ENCODE results near the gene CSDE1. TPM values are rescaled to one million over a fixed set of nuclear protein-coding genes. Genes with fewer than 3 reads are reported as not detected.

CSDE1 gene
- total and polyA plus RNA-seq, 2 donors (not counting 3 experiments of a cell fraction or from before 2014, with no cell fraction given), result 129 to 492 TPM

DNA sequence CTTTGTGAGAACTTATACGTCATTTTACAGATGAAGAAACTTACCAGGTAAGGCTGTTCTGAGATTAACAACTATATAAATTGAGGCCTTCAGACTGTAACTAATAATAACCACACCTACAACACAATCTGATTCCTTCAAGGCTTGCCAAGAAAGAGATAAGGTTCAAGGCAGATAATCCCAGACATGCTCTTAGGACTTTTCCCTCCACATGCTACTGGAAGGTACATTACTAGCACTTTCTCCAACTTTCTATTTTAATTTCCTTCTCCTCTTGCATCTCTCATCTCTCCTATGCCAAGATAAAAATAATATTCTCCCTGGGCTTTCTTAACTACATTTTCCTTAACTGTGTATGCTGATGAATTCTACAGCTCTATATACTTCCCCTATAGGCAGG lies 22.3 kb downstream of the CSDE1 start:
- no peaks in the 10 kb centered on the region for H3K9me3 ChIP-seq (replicated peaks; ENCODE audit: control insufficient read depth, insufficient read depth, low read length)
- TF ChIP-seq JUN (IDR thresholded peaks at IDR 0.05; ENCODE audit: borderline replicate concordance, insufficient read depth, insufficient read length, low read depth) (no peak), MYC (IDR thresholded peaks at IDR 0.05; ENCODE audit: low read depth, low read length) (no peak), EZH2 (IDR thresholded peaks at IDR 0.05; ENCODE audit: borderline replicate concordance, low read depth, low read length, severe bottlenecking) (no peak), POLR2A (IDR thresholded peaks at IDR 0.05; ENCODE audit: low read depth, low read length) (no peak), FOS (IDR thresholded peaks at IDR 0.05; ENCODE audit: borderline replicate concordance, insufficient read depth, low read length) (no peak), CTCF (IDR thresholded peaks at IDR 0.05; ENCODE audit: extremely low read depth in 1 of 2, insufficient read depth in 1 of 2, low read depth in 1 of 2, low read length in 2 of 2) (no peak), GATA2 (IDR thresholded peaks at IDR 0.05; ENCODE audit: insufficient read depth, insufficient read length, low read depth, low read length) (no peak)
- peaks cover 25 to 64% of the 10 kb centered on the region in 2 experiments for H3K36me3 ChIP-seq (ENCODE audit: control insufficient read depth in 2 of 2, extremely low read depth in 1 of 2, insufficient read depth in 2 of 2, low read length in 2 of 2)
- H4K20me1 ChIP-seq (replicated peaks; ENCODE audit: control insufficient read depth, extremely low read depth, insufficient read depth, low read length), result peaks cover 7% of the 10 kb centered on the region
- dilution Hi-C loops (cut with MboI; ENCODE audit: extremely low pct_ligation_motif_present, low sequenced_read_pairs), result no loop called here
- DNase-seq (ENCODE audit: low read depth, low spot score), result no peak
- H3K9me1 ChIP-seq (replicated peaks; ENCODE audit: control insufficient read depth, extremely low read depth, insufficient read depth, low read length), result no peaks in the 10 kb centered on the region
- no peak overlapping the region for H3K9ac ChIP-seq (replicated peaks; ENCODE audit: extremely low read depth, insufficient read depth, low read length)
- no peak overlapping the region for H3K27ac ChIP-seq (ENCODE audit: insufficient read depth, low read depth, low read length)
- BruUV-seq (replicated peaks), result no TSS peak
- H3K4me2 ChIP-seq (ENCODE audit: insufficient read depth, low read length), result no peak overlapping the region
- no peak for FAIRE-seq
- CTCF ChIA-PET, result no interaction called here
- POLR2A ChIA-PET, result no interaction called here
- H3K4me3 ChIP-seq (replicated peaks in 1 of 3; ENCODE audit: insufficient read depth in 1 of 3, low read depth in 1 of 3, low read length in 3 of 3), result no peak overlapping the region
- peaks cover 49% of the 10 kb centered on the region for H3K79me2 ChIP-seq (ENCODE audit: control insufficient read depth, insufficient read depth, low read length)
- H3K27me3 ChIP-seq (ENCODE audit: control insufficient read depth in 2 of 2, insufficient read depth in 2 of 2, low read length in 2 of 2), result no peaks in the 10 kb centered on the region
- intact Hi-C loops (cut with micrococcal nuclease), result no loop called here
- no peaks in the 10 kb centered on the region for H3K4me1 ChIP-seq (ENCODE audit: control insufficient read depth, extremely low read depth, insufficient read depth, low read length)
- H2AFZ ChIP-seq (ENCODE audit: low read depth, low read length), result no peak overlapping the region

DNA sequence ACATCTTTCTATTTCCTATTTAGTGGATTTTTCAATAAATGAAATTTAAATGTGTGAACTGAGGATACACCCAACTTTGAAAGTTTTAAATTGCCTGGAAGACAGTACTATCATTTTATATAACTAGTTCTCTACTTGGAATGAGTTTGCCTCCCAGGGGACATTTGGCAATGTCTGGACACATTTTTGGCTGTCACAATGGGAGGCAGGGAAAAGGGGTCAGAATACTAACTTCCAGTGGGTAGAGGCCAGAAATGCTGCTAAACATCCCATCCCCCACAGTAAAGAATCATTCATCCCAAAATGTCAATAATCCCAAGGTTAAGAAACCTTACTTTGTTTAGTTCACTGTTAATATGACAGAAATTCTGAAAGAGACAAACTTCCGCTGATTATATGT lies 28.0 kb downstream of the CSDE1 start:
- H3K27me3 ChIP-seq (ENCODE audit: control insufficient read depth in 2 of 2, insufficient read depth in 2 of 2, low read length in 2 of 2), result no peaks in the 10 kb centered on the region
- peaks cover 27 to 58% of the 10 kb centered on the region in 2 experiments for H3K36me3 ChIP-seq (ENCODE audit: control insufficient read depth in 2 of 2, extremely low read depth in 1 of 2, insufficient read depth in 2 of 2, low read length in 2 of 2)
- H3K79me2 ChIP-seq (ENCODE audit: control insufficient read depth, insufficient read depth, low read length), result peaks cover 25% of the 10 kb centered on the region
- H3K9me3 ChIP-seq (replicated peaks; ENCODE audit: control insufficient read depth, insufficient read depth, low read length), result no peaks in the 10 kb centered on the region
- H4K20me1 ChIP-seq (replicated peaks; ENCODE audit: control insufficient read depth, extremely low read depth, insufficient read depth, low read length), result peaks cover 8% of the 10 kb centered on the region
- dilution Hi-C loops (cut with MboI; ENCODE audit: extremely low pct_ligation_motif_present, low sequenced_read_pairs) (no loop called here), intact Hi-C loops (cut with micrococcal nuclease) (no loop called here)
- no peak overlapping the region for H3K4me3 ChIP-seq (replicated peaks in 1 of 3; ENCODE audit: insufficient read depth in 1 of 3, low read depth in 1 of 3, low read length in 3 of 3)
- no peaks in the 10 kb centered on the region for H3K9me1 ChIP-seq (replicated peaks; ENCODE audit: control insufficient read depth, extremely low read depth, insufficient read depth, low read length)
- no peak overlapping the region for H3K27ac ChIP-seq (ENCODE audit: insufficient read depth, low read depth, low read length)
- ChIA-PET POLR2A (no interaction called here), CTCF (no interaction called here)
- no peaks in the 10 kb centered on the region for H3K4me1 ChIP-seq (ENCODE audit: control insufficient read depth, extremely low read depth, insufficient read depth, low read length)
- H3K9ac ChIP-seq (replicated peaks; ENCODE audit: extremely low read depth, insufficient read depth, low read length), result no peak overlapping the region
- FAIRE-seq, result no peak
- no TSS peak for BruUV-seq (replicated peaks)
- TF ChIP-seq JUN (IDR thresholded peaks at IDR 0.05; ENCODE audit: borderline replicate concordance, insufficient read depth, insufficient read length, low read depth), result no peak
- TF ChIP-seq FOS (IDR thresholded peaks at IDR 0.05; ENCODE audit: borderline replicate concordance, insufficient read depth, low read length), result no peak
- no peak overlapping the region for H2AFZ ChIP-seq (ENCODE audit: low read depth, low read length)
- no peak for DNase-seq (ENCODE audit: low read depth, low spot score)
- H3K4me2 ChIP-seq (ENCODE audit: insufficient read depth, low read length), result no peak overlapping the region

Data from endothelial cell of umbilical vein (primary cell).